Activated CD4-positive, alpha-beta T cell treated with anti-CD3 and anti-CD28 coated beads for 36 hours (primary cell): Measurements from ENCODE around the gene ZMYND11. TPM values are rescaled to one million over a fixed set of nuclear protein-coding genes. Genes with fewer than 3 reads are reported as not detected.

Experiments used
- ATAC-seq: fragments of 200-7000 bp; cut with Tn5 transposase; one replicate; pipeline ENCODE4 v1.10.0; 2021; ENCODE audit warnings: mild to moderate bottlenecking, moderate library complexity
- CTCF ChIA-PET: fragments of 350-600 bp; sonication (Branson Sonifier 250); formaldehyde crosslinking; loops from one replicate; lab custom pipeline; 2021; ENCODE audit warnings: antibody characterized with exemption; lab: Charles Lee
- POLR2A ChIA-PET: fragments of 350-600 bp; sonication (Branson Sonifier 250); formaldehyde crosslinking; loops from one replicate; lab custom pipeline; 2021; ENCODE audit warnings: antibody characterized with exemption, inconsistent platforms; lab: Charles Lee
- DNase-seq: peaks from one replicate; pipeline ENCODE4 v3.0.0-alpha.2; 2020
- H3K27ac Mint-ChIP-seq: one replicate; pipeline ENCODE4 v1.8.0; 2021; ENCODE audit warnings: mixed read lengths
- H3K27me3 Mint-ChIP-seq: one replicate; pipeline ENCODE4 v1.8.0; 2021; ENCODE audit warnings: mixed read lengths
- H3K36me3 Mint-ChIP-seq: one replicate; pipeline ENCODE4 v1.8.0; 2021; ENCODE audit warnings: low read depth, mixed read lengths
- H3K4me1 Mint-ChIP-seq: one replicate; pipeline ENCODE4 v1.8.0; 2021; ENCODE audit warnings: mixed read lengths
- H3K4me3 Mint-ChIP-seq: one replicate; pipeline ENCODE4 v1.8.0; 2021; ENCODE audit warnings: mild to moderate bottlenecking, moderate library complexity, mixed read lengths
- H3K9me3 Mint-ChIP-seq: one replicate; pipeline ENCODE4 v1.8.0; 2021; ENCODE audit warnings: low read depth, mixed read lengths
- intact Hi-C, 2 experiments: fragments of 100-400 bp; cut with DNase I in 1 of 2; cut with micrococcal nuclease in 1 of 2; formaldehyde crosslinking; loops; one replicate each; pipeline versions ENCODE4 v1.14.2 to v1.15.1; 2022 to 2024; cut with DNase I, micrococcal nuclease
- total RNA-seq, 2 experiments: library from RNA; stranded (reverse); gene quantifications; one replicate each; pipeline ENCODE4 v1.2.3, GENCODE V29; 2021

Gene ZMYND11
- total RNA-seq, 2 experiments from 2014 or later = 13.2 to 16.9 TPM

GRCh38 chr10:230758-231157, 95.5 kb downstream of the ZMYND11 start:
- no peaks in the 10 kb centered on the region for H3K9me3 Mint-ChIP-seq
- DNase-seq (no peak), ATAC-seq (no peak)
- H3K4me1 Mint-ChIP-seq = peaks cover 7% of the 10 kb centered on the region
- intact Hi-C loops = no loop called here
- CTCF ChIA-PET = interaction anchor here (0.6 to 2.0 kb wide), 7 partner anchors 10 to 181 kb away, joined by 3 to 5 read pairs (median 4); no protein-coding TSS in a partner anchor
- POLR2A ChIA-PET = no interaction called here
- H3K27ac Mint-ChIP-seq = no peak overlapping the region
- no peaks in the 10 kb centered on the region for H3K36me3 Mint-ChIP-seq
- H3K4me3 Mint-ChIP-seq = no peak overlapping the region
- no peaks in the 10 kb centered on the region for H3K27me3 Mint-ChIP-seq

DNA sequence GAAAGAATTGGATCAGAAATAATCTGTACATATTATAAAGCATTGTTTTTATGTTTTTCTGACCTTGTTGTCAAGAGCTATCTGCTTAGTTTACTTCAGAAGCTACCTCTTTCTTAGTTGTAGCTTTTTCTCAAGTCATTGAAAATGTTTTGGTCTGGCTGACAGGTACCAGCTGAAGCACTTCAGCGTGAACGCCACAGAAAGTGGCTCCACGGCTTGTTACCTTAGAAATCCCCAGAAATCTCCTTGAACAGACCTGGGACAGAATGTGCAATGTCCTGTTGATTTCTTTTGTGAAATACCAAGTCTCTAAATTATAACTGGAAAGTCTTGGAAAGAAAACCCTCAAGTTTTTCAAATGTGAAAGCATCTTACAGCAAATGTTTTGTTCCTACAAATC, 96.8 kb downstream of the ZMYND11 start:
- Mint-ChIP-seq H3K36me3 (no peaks in the 10 kb centered on the region), H3K4me1 (peaks cover 7% of the 10 kb centered on the region), H3K27ac (no peak overlapping the region), H3K27me3 (no peaks in the 10 kb centered on the region), H3K4me3 (no peak overlapping the region), H3K9me3 (no peaks in the 10 kb centered on the region)
- ChIA-PET POLR2A (interaction anchor here (0.6 kb wide), 1 partner anchor 18 kb away, joined by 3 read pairs; no protein-coding TSS in a partner anchor), CTCF (interaction anchor here (1.0 kb wide), 1 partner anchor 26 kb away, joined by 3 read pairs; no protein-coding TSS in a partner anchor)
- ATAC-seq (no peak), DNase-seq (no peak)
- intact Hi-C loops = no loop called here

- no peak overlapping the region for H3K4me3 Mint-ChIP-seq
- intact Hi-C loops = no loop called here
- ChIA-PET CTCF (interaction anchor here (0.6 kb wide), 1 partner anchor 105 kb away, joined by 3 read pairs; no protein-coding TSS in a partner anchor), POLR2A (no interaction called here)
- no peaks in the 10 kb centered on the region for H3K9me3 Mint-ChIP-seq
- peaks cover 7% of the 10 kb centered on the region for H3K4me1 Mint-ChIP-seq
- no peaks in the 10 kb centered on the region for H3K36me3 Mint-ChIP-seq
- no peak for ATAC-seq
- no peaks in the 10 kb centered on the region for H3K27me3 Mint-ChIP-seq
- no peak for DNase-seq
- H3K27ac Mint-ChIP-seq = no peak overlapping the region
Observed at GRCh38 chr10:232878-233277, 97.6 kb downstream of the ZMYND11 start.

DNA sequence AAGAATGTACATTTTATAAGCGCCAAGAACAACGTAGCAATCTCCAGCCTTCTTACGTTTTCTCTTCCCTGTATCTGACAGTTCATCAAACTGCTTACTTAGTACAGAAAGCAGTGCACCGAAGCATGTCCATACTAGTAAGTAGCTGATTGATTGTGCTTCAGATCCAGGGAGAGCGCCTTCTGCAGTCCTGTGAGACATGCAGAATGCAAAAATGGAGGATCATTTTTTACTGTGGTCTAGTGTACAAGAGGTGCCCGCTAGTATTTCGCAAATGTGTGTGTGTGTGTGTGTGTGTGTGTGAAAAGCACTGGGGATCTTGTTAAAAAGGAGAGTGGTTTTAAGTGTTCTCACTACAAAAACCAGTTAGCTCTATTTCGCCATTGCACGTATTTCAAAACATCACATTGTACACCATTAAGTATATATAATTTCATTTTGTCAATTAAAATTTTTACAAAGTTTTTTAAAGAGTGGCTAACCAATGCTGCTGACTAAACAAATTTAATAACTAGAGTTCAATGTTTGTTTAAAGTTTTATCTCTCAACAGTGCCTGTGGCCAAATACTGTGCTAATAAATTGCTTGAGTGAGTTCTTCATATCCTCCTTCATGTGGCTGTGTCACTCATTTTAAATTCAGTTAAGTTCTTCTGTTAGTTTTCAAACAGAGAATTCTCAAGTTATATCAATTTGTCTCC, 99.6 kb downstream of the ZMYND11 start:
- POLR2A ChIA-PET = no interaction called here
- Mint-ChIP-seq H3K27ac (no peak overlapping the region), H3K27me3 (no peaks in the 10 kb centered on the region), H3K4me1 (no peaks in the 10 kb centered on the region), H3K36me3 (peaks cover 4% of the 10 kb centered on the region), H3K4me3 (no peak overlapping the region), H3K9me3 (no peaks in the 10 kb centered on the region)
- intact Hi-C loops = no loop called here
- CTCF ChIA-PET = no interaction called here
- ATAC-seq = no peak
- DNase-seq = no peak

DNA sequence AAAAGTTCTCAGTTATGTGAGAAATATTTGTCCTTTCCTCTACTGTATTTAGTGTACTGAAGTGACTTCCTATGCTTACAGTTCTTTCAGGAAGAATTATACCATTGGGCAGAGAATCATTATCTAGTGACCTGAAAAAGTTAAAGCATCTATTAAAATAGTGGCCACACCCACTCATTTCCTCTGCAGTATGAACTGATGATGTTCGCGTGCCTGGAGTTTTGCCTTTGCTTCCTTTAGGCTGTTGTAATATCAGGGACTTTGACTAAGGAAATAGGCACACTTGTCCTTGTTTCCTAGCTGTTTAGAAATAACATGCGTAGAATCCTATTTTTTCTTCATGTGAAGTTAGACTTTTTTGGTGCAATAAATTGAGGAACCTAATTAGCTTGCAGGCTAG, 100.7 kb downstream of the ZMYND11 start:
- ATAC-seq = no peak
- H3K36me3 Mint-ChIP-seq = peaks cover 4% of the 10 kb centered on the region
- no peak overlapping the region for H3K27ac Mint-ChIP-seq
- CTCF ChIA-PET = no interaction called here
- DNase-seq = no peak
- no peak overlapping the region for H3K4me3 Mint-ChIP-seq
- no peaks in the 10 kb centered on the region for H3K4me1 Mint-ChIP-seq
- H3K9me3 Mint-ChIP-seq = no peaks in the 10 kb centered on the region
- POLR2A ChIA-PET = no interaction called here
- intact Hi-C loops = no loop called here
- H3K27me3 Mint-ChIP-seq = no peaks in the 10 kb centered on the region

- DNase-seq (no peak), ATAC-seq (no peak)
- intact Hi-C loops = no loop called here
- Mint-ChIP-seq H3K36me3 (peaks cover 6% of the 10 kb centered on the region), H3K4me3 (no peak overlapping the region), H3K27me3 (no peaks in the 10 kb centered on the region), H3K4me1 (no peaks in the 10 kb centered on the region), H3K27ac (no peak overlapping the region), H3K9me3 (no peaks in the 10 kb centered on the region)
- ChIA-PET CTCF (interaction anchor here (0.6 to 1.6 kb wide), 2 partner anchors 9 to 14 kb away, joined by 3 to 5 read pairs; no protein-coding TSS in a partner anchor), POLR2A (no interaction called here)
Observed at GRCh38 chr10:239109-239508, 103.9 kb downstream of the ZMYND11 start.

GRCh38 chr10:241451-241850, 106.2 kb downstream of the ZMYND11 start:
- intact Hi-C loops = no loop called here
- Mint-ChIP-seq H3K27ac (no peak overlapping the region), H3K27me3 (no peaks in the 10 kb centered on the region), H3K36me3 (peaks cover 10% of the 10 kb centered on the region), H3K9me3 (no peaks in the 10 kb centered on the region), H3K4me3 (no peak overlapping the region), H3K4me1 (no peaks in the 10 kb centered on the region)
- CTCF ChIA-PET = no interaction called here
- DNase-seq = no peak
- ATAC-seq = no peak
- POLR2A ChIA-PET = no interaction called here

DNA sequence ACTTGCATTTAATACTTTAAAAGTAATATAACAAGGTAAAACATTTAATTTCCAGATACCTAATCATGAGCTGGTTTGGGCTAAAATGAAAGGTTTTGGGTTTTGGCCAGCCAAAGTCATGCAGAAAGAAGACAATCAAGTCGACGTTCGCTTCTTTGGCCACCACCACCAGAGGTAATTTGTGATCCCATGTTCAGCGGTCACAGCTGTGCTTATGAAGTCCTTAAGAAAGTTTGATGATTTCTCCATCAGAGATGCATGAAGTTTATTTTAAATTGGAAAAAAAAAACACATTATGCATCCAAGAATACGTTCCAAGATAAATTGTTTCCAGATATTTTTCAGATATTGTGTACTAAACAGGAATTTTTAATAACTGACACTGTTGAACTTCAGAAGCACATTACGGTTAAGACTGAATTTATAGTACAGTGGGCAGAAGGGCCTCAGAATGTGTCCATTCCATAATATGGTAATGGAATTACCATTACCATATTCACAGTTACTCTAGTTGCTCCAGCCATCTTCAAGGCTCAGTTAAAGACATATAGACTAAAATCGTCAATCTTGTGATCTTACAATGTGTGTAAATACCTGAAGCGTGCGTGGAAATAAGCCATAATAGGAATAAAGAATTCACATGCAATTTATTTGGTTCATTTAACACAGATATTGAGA, 106.8 kb downstream of the ZMYND11 start:
- DNase-seq (no peak), ATAC-seq (no peak)
- Mint-ChIP-seq H3K27me3 (no peaks in the 10 kb centered on the region), H3K9me3 (no peaks in the 10 kb centered on the region), H3K27ac (no peak overlapping the region), H3K36me3 (peaks cover 14% of the 10 kb centered on the region), H3K4me3 (no peak overlapping the region), H3K4me1 (no peaks in the 10 kb centered on the region)
- POLR2A ChIA-PET = no interaction called here
- intact Hi-C loops = no loop called here
- CTCF ChIA-PET = interaction anchor here (0.6 to 1.6 kb wide), 3 partner anchors 13 to 153 kb away, joined by 3 to 5 read pairs (median 3); no protein-coding TSS in a partner anchor

GRCh38 chr10:244227-244626, 109.0 kb downstream of the ZMYND11 start:
- POLR2A ChIA-PET = no interaction called here
- intact Hi-C loops = no loop called here
- no peak overlapping the region for H3K27ac Mint-ChIP-seq
- no peaks in the 10 kb centered on the region for H3K4me1 Mint-ChIP-seq
- CTCF ChIA-PET = no interaction called here
- ATAC-seq (no peak), DNase-seq (no peak)
- H3K9me3 Mint-ChIP-seq = no peaks in the 10 kb centered on the region
- H3K36me3 Mint-ChIP-seq = peaks cover 23% of the 10 kb centered on the region
- H3K27me3 Mint-ChIP-seq = no peaks in the 10 kb centered on the region
- H3K4me3 Mint-ChIP-seq = no peak overlapping the region

DNA sequence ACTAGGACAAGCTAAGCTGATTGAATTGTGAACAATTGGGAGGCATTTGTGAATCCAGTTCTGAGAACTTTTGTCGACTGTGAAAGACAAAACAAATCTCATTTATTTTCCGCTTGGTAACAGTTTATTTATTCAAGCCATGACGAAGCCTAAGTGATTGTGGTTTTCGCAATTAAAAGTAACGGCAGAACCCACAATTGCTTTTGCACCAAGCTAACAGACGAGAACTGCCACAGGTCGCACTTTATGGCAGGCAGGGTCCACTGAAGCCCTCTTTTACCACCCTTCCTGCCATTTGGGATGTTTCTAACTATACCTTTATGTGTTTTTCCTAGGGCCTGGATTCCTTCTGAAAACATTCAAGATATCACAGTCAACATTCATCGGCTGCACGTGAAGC, 111.2 kb downstream of the ZMYND11 start:
- no peak for DNase-seq
- Mint-ChIP-seq H3K27me3 (no peaks in the 10 kb centered on the region), H3K4me3 (no peak overlapping the region), H3K27ac (no peak overlapping the region), H3K4me1 (no peaks in the 10 kb centered on the region), H3K36me3 (peaks cover 37% of the 10 kb centered on the region), H3K9me3 (no peaks in the 10 kb centered on the region)
- no peak for ATAC-seq
- CTCF ChIA-PET = interaction anchor here (0.7 kb wide), 1 partner anchor 12 kb away, joined by 3 read pairs; no protein-coding TSS in a partner anchor
- POLR2A ChIA-PET = no interaction called here
- intact Hi-C loops = no loop called here

- Mint-ChIP-seq H3K4me3 (no peak overlapping the region), H3K36me3 (peaks cover 43% of the 10 kb centered on the region), H3K27ac (no peak overlapping the region), H3K9me3 (no peaks in the 10 kb centered on the region), H3K27me3 (no peaks in the 10 kb centered on the region), H3K4me1 (no peaks in the 10 kb centered on the region)
- POLR2A ChIA-PET = no interaction called here
- ATAC-seq = no peak
- CTCF ChIA-PET = interaction anchor here (0.5 kb wide), 1 partner anchor 238 kb away, joined by 3 read pairs; no protein-coding TSS in a partner anchor
- intact Hi-C loops = no loop called here
- DNase-seq = no peak
Observed at GRCh38 chr10:247480-247879, 112.2 kb downstream of the ZMYND11 start.

GRCh38 chr10:248307-248706, 113.1 kb downstream of the ZMYND11 start:
- peaks cover 41% of the 10 kb centered on the region for H3K36me3 Mint-ChIP-seq

More at GRCh38 chr10:248307-248706, 113.1 kb downstream of the ZMYND11 start:
- intact Hi-C loops = no loop called here
- ChIA-PET CTCF (no interaction called here), POLR2A (no interaction called here)
- ATAC-seq (no peak), DNase-seq (no peak)
- Mint-ChIP-seq H3K27me3 (no peaks in the 10 kb centered on the region), H3K27ac (no peak overlapping the region), H3K9me3 (no peaks in the 10 kb centered on the region), H3K4me1 (no peaks in the 10 kb centered on the region), H3K4me3 (no peak overlapping the region)
